ENCODE measurements around the gene SLC33A1.

GRCh38 chr3:155791190-155791589, 63.0 kb downstream of the SLC33A1 start:
- TF ChIP-seq, protein P1, sequence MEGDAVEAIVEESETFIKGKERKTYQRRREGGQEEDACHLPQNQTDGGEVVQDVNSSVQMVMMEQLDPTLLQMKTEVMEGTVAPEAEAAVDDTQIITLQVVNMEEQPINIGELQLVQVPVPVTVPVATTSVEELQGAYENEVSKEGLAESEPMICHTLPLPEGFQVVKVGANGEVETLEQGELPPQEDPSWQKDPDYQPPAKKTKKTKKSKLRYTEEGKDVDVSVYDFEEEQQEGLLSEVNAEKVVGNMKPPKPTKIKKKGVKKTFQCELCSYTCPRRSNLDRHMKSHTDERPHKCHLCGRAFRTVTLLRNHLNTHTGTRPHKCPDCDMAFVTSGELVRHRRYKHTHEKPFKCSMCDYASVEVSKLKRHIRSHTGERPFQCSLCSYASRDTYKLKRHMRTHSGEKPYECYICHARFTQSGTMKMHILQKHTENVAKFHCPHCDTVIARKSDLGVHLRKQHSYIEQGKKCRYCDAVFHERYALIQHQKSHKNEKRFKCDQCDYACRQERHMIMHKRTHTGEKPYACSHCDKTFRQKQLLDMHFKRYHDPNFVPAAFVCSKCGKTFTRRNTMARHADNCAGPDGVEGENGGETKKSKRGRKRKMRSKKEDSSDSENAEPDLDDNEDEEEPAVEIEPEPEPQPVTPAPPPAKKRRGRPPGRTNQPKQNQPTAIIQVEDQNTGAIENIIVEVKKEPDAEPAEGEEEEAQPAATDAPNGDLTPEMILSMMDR (IDR thresholded peaks at IDR 0.05): no peak
- TF ChIP-seq POLR2A (IDR thresholded peaks at IDR 0.05): no peak
- TF ChIP-seq POLR2AphosphoS5 (IDR thresholded peaks at IDR 0.05; ENCODE audit: insufficient read depth in 1 of 2, low read depth in 1 of 2): no peak

All from vagina (tissue), 2 donors.